HepG2 (cell line): ENCODE measurements around the gene SLC38A2. TPM values are rescaled to one million over a fixed set of nuclear protein-coding genes. Genes with fewer than 3 reads are reported as not detected.

Experiments
- ATF1 ChIP-seq: IDR thresholded peaks from 2 replicates; pipeline ENCODE4 v1.6.1; 2016; ENCODE audit warnings: mild to moderate bottlenecking, control low read depth
- CAMTA2 ChIP-seq: sonication (generic); formaldehyde crosslinking; IDR thresholded peaks from 2 replicates; pipeline ENCODE4 v1.4.0; 2020; ENCODE audit warnings: mild to moderate bottlenecking, missing genetic modification reagents, borderline replicate concordance
- DMAP1 ChIP-seq: IDR thresholded peaks from 2 replicates; pipeline ENCODE4 v1.6.1; 2016
- FOXM1 ChIP-seq: sonication (generic); formaldehyde crosslinking; IDR thresholded peaks from 2 replicates; pipeline ENCODE4 v1.5.0; 2020; ENCODE audit warnings: missing genetic modification reagents
- HOXA3 ChIP-seq: sonication (generic); formaldehyde crosslinking; IDR thresholded peaks from 2 replicates; pipeline ENCODE4 v1.5.0; 2020; ENCODE audit warnings: missing genetic modification reagents
- NR2C2 ChIP-seq: sonication (generic); formaldehyde crosslinking; IDR thresholded peaks from 2 replicates; pipeline ENCODE4 v1.4.0; 2020; ENCODE audit warnings: missing genetic modification reagents, mild to moderate bottlenecking, moderate library complexity, borderline replicate concordance
- SP5 ChIP-seq: IDR thresholded peaks from 2 replicates; pipeline ENCODE4 v1.6.1; 2016; ENCODE audit warnings: low read depth, borderline replicate concordance
- SRF ChIP-seq: IDR thresholded peaks from 2 replicates; pipeline ENCODE4 v1.6.1; 2011; ENCODE audit warnings: mild to moderate bottlenecking, low read depth, low read length, moderate library complexity
- ZFP90 ChIP-seq: sonication (generic); formaldehyde crosslinking; IDR thresholded peaks from 2 replicates; pipeline ENCODE4 v1.8.0; 2022; ENCODE audit warnings: missing genetic modification reagents, mild to moderate bottlenecking, inconsistent platforms, borderline replicate concordance
- ZNF337 ChIP-seq: sonication (generic); formaldehyde crosslinking; IDR thresholded peaks from 2 replicates; pipeline ENCODE4 v1.5.1; 2020; ENCODE audit warnings: missing genetic modification reagents, low read depth, mild to moderate bottlenecking, borderline replicate concordance
- ZNF703 ChIP-seq: sonication (generic); formaldehyde crosslinking; IDR thresholded peaks from 2 replicates; pipeline ENCODE4 v1.5.1; 2020; ENCODE audit warnings: missing genetic modification reagents, mild to moderate bottlenecking, moderate library complexity, borderline replicate concordance
- ZNF770 ChIP-seq: sonication (generic); formaldehyde crosslinking; IDR thresholded peaks from 2 replicates; pipeline ENCODE4 v1.5.0; 2020; ENCODE audit warnings: mild to moderate bottlenecking, missing genetic modification reagents
- polyA plus RNA-seq, 8 experiments: library from polyadenylated mRNA; depleted of rRNA in 3 of 8; stranded (reverse) in 7 of 8; unstranded in 1 of 8; fragments of >200 nt; fragmentation: Illumina TruSeq in 4 of 8; extraction: Trizol in 4 of 8; gene quantifications; 2 replicates each; pipeline versions ENCODE4 v1.2.1 to v1.2.3, GENCODE V29; 2011 to 2016; ENCODE audit warnings: low read depth in 4 of 8, missing spikeins in 1 of 8, mixed read lengths in 1 of 8; ENCODE audit not compliant: insufficient read depth in 1 of 8
- total RNA-seq, 5 experiments: library from RNA; depleted of rRNA; stranded (reverse); fragments of >200 nt; fragmentation: Illumina TruSeq; extraction: Trizol; gene quantifications; 2 replicates each; pipeline ENCODE4 v1.2.3, GENCODE V29; 2016; ENCODE audit warnings: low read depth in 1 of 5
- TF ChIP-seq, protein P1 (sequence below), 2 experiments: fragments of 450-650 bp in 1 of 2; sonication (generic) in 1 of 2; formaldehyde crosslinking in 1 of 2; IDR thresholded peaks; 2 replicates each; pipeline versions ENCODE4 v1.6.1 to v1.8.0; 2016 to 2022; ENCODE audit warnings: antibody characterized with exemption in 1 of 2, mild to moderate bottlenecking in 1 of 2, missing genetic modification reagents in 1 of 2

SLC38A2 gene
- total and polyA plus RNA-seq, 2 of the 13 experiments (the other 11 are each of a cell fraction or from before 2014, with no cell fraction given), result 368 to 880 TPM

DNA sequence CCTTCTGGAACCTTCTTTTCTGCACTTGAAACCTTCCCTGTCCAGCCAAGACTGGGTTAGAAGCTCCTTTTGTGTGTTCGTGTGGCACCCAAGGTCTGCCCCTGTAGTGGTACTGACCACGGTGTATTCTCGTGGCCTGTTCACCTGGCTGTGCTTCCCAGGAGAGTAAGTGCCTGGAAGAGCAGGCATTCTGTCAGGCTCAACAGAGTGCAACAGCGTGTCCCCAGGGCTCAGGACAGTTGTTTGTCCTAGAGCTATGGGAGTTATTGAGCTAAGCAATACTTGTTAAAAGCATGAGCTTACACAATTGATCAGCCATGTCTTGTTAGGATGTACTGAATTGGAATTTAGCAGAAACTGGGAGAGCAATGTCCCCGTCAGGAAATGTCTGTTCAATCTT is 12.9 kb upstream of the SLC38A2 start (continued):
- TF ChIP-seq, protein P1, sequence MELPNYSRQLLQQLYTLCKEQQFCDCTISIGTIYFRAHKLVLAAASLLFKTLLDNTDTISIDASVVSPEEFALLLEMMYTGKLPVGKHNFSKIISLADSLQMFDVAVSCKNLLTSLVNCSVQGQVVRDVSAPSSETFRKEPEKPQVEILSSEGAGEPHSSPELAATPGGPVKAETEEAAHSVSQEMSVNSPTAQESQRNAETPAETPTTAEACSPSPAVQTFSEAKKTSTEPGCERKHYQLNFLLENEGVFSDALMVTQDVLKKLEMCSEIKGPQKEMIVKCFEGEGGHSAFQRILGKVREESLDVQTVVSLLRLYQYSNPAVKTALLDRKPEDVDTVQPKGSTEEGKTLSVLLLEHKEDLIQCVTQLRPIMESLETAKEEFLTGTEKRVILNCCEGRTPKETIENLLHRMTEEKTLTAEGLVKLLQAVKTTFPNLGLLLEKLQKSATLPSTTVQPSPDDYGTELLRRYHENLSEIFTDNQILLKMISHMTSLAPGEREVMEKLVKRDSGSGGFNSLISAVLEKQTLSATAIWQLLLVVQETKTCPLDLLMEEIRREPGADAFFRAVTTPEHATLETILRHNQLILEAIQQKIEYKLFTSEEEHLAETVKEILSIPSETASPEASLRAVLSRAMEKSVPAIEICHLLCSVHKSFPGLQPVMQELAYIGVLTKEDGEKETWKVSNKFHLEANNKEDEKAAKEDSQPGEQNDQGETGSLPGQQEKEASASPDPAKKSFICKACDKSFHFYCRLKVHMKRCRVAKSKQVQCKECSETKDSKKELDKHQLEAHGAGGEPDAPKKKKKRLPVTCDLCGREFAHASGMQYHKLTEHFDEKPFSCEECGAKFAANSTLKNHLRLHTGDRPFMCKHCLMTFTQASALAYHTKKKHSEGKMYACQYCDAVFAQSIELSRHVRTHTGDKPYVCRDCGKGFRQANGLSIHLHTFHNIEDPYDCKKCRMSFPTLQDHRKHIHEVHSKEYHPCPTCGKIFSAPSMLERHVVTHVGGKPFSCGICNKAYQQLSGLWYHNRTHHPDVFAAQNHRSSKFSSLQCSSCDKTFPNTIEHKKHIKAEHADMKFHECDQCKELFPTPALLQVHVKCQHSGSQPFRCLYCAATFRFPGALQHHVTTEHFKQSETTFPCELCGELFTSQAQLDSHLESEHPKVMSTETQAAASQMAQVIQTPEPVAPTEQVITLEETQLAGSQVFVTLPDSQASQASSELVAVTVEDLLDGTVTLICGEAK (IDR thresholded peaks at IDR 0.05), result no peak
- TF ChIP-seq, protein P1 (CRISPR knock-in tag; IDR thresholded peaks at IDR 0.05), result no peak
- no peak for TF ChIP-seq NR2C2 (CRISPR knock-in tag)
- peak; percentile 34; the same call in 1 of the 2 replicates for TF ChIP-seq HOXA3 (CRISPR knock-in tag)
- no peak for TF ChIP-seq ZNF703
- no peak for TF ChIP-seq ZNF770 (CRISPR knock-in tag)
- TF ChIP-seq CAMTA2, result no peak
- no peak for TF ChIP-seq DMAP1 (CRISPR knock-in tag)
- TF ChIP-seq SRF, result no peak
- no peak for TF ChIP-seq ZFP90
- no peak for TF ChIP-seq FOXM1
- TF ChIP-seq SP5 (CRISPR knock-in tag), result 0 out of 2 replicates have a peak, but pooled peaks have one; percentile 17
- TF ChIP-seq ZNF337 (CRISPR knock-in tag), result no peak
- no peak for TF ChIP-seq ATF1 (CRISPR knock-in tag)
